A673 (cell line): ENCODE data around the gene DOK3. TPM values are rescaled to one million over a fixed set of nuclear protein-coding genes. Genes with fewer than 3 reads are reported as not detected.

Source experiments
- BruUV-seq: library from RNA; stranded (reverse); fragments of 400-500 nt; replicated peaks from 2 replicates; lab custom pipeline; 2021; lab: Mats Ljungman, UMichigan
- CTCF ChIA-PET: fragments of 300-600 bp; sonication (Branson Sonifier 250); formaldehyde crosslinking; loops from one replicate; lab custom pipeline; 2022; ENCODE audit warnings: antibody characterized with exemption; lab: Charles Lee
- POLR2A ChIA-PET: fragments of 300-600 bp; sonication (Branson Sonifier 250); formaldehyde crosslinking; loops from one replicate; lab custom pipeline; 2022; ENCODE audit warnings: antibody characterized with exemption; ENCODE audit not compliant: low non-redundant PET; lab: Charles Lee
- DNase-seq: peaks from one replicate; pipeline ENCODE4 v3.0.0-alpha.2; 2015; ENCODE audit warnings: low spot score
- H3K27ac ChIP-seq: fragments of 200-600 bp; sonication (generic); 2 replicates; pipeline ENCODE4 v1.5.1; 2016; ENCODE audit warnings: mixed run types, low read depth, mild to moderate bottlenecking, mixed read lengths, antibody characterized with exemption, low read length; ENCODE audit not compliant: poor library complexity, severe bottlenecking
- H3K27me3 ChIP-seq: fragments of 200-600 bp; sonication (generic); replicated peaks from 2 replicates; pipeline ENCODE4 v1.6.1; 2017; ENCODE audit warnings: mixed run types, low read depth, mild to moderate bottlenecking, mixed read lengths, antibody characterized with exemption, low read length; ENCODE audit not compliant: insufficient read depth, poor library complexity
- H3K36me3 ChIP-seq: fragments of 200-600 bp; sonication (generic); 2 replicates; pipeline ENCODE4 v1.6.1; 2016; ENCODE audit warnings: mixed run types, mild to moderate bottlenecking, mixed read lengths, antibody characterized with exemption, low read length; ENCODE audit not compliant: insufficient read depth, poor library complexity, severe bottlenecking
- H3K4me1 ChIP-seq: fragments of 200-600 bp; sonication (generic); 2 replicates; pipeline ENCODE4 v1.6.1; 2017; ENCODE audit warnings: mixed run types, mild to moderate bottlenecking, mixed read lengths, antibody characterized with exemption, low read length; ENCODE audit not compliant: insufficient read depth, poor library complexity, severe bottlenecking
- H3K4me3 ChIP-seq: fragments of 200-600 bp; sonication (generic); 2 replicates; pipeline ENCODE4 v1.5.1; 2016; ENCODE audit warnings: low read depth, mixed run types, mild to moderate bottlenecking, mixed read lengths, low read length; ENCODE audit not compliant: poor library complexity, severe bottlenecking
- H3K9me3 ChIP-seq: fragments of 200-600 bp; sonication (generic); 2 replicates; pipeline ENCODE4 v1.6.1; 2016; ENCODE audit warnings: mixed run types, low read depth, mild to moderate bottlenecking, mixed read lengths, antibody characterized with exemption, low read length; ENCODE audit not compliant: poor library complexity, severe bottlenecking
- EZH2 ChIP-seq: fragments of 200-600 bp; sonication (generic); IDR thresholded peaks from 2 replicates; pipeline ENCODE4 v1.6.1; 2017; ENCODE audit warnings: borderline replicate concordance, low read depth, mild to moderate bottlenecking, mixed read lengths, antibody characterized with exemption, low read length; ENCODE audit not compliant: poor library complexity, severe bottlenecking
- intact Hi-C: fragments of 100-400 bp; cut with micrococcal nuclease; formaldehyde crosslinking; loops from one replicate; pipeline ENCODE4 v1.10.0; 2022; ENCODE audit not compliant: unreplicated experiment
- total RNA-seq: library from RNA; stranded (reverse); gene quantifications from 2 replicates; pipeline ENCODE4 v1.2.3, GENCODE V29; 2021
- TF ChIP-seq, protein P1 (sequence below): fragments of 300-800, 200-600 bp; sonication (generic); conservative IDR thresholded peaks from 2 replicates; pipeline ENCODE4 v1.5.1; 2017; ENCODE audit warnings: low read depth, mild to moderate bottlenecking, antibody characterized with exemption, low read length, moderate library complexity, mixed read lengths

The DOK3 gene
- total RNA-seq, 1 experiment from 2014 or later: 15.0 TPM

DNA sequence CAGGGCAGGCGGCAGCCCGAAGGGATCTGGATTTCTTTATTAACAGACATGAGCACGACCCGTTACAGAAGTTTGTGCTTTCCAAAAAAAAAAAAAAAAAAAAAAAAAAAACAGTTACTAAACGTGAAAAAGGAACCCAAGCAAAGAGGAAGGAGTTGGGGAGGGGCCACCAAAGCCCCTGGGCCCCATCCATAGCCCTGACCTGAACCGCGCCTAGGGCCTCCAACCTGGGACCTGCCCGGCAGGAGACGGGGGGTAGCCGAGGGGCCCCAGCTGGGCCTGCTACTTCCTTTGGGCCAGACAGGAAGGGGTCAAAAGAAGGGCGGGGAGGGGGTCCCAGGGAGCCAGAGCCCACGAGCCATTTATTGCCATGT lies 53.0 kb downstream of the DOK3 start:
- H3K4me3 ChIP-seq: no peak overlapping the region
- H3K4me1 ChIP-seq: peaks cover 13% of the 10 kb centered on the region
- H3K36me3 ChIP-seq: peaks cover 35% of the 10 kb centered on the region
- intact Hi-C loops: no loop called here
- H3K9me3 ChIP-seq: no peaks in the 10 kb centered on the region
- TF ChIP-seq, protein P1, sequence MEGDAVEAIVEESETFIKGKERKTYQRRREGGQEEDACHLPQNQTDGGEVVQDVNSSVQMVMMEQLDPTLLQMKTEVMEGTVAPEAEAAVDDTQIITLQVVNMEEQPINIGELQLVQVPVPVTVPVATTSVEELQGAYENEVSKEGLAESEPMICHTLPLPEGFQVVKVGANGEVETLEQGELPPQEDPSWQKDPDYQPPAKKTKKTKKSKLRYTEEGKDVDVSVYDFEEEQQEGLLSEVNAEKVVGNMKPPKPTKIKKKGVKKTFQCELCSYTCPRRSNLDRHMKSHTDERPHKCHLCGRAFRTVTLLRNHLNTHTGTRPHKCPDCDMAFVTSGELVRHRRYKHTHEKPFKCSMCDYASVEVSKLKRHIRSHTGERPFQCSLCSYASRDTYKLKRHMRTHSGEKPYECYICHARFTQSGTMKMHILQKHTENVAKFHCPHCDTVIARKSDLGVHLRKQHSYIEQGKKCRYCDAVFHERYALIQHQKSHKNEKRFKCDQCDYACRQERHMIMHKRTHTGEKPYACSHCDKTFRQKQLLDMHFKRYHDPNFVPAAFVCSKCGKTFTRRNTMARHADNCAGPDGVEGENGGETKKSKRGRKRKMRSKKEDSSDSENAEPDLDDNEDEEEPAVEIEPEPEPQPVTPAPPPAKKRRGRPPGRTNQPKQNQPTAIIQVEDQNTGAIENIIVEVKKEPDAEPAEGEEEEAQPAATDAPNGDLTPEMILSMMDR: no peak; the same call in 1 of the 2 replicates
- TF ChIP-seq EZH2: no peak
- H3K27me3 ChIP-seq: no peaks in the 10 kb centered on the region
- DNase-seq: no peak
- H3K27ac ChIP-seq: no peak overlapping the region
- ChIA-PET POLR2A (no interaction called here), CTCF (interaction anchor here (1.3 to 1.4 kb wide), 2 partner anchors 52 to 66 kb away, joined by 5 read pairs; no protein-coding TSS in a partner anchor)
- BruUV-seq: no TSS peak

DNA sequence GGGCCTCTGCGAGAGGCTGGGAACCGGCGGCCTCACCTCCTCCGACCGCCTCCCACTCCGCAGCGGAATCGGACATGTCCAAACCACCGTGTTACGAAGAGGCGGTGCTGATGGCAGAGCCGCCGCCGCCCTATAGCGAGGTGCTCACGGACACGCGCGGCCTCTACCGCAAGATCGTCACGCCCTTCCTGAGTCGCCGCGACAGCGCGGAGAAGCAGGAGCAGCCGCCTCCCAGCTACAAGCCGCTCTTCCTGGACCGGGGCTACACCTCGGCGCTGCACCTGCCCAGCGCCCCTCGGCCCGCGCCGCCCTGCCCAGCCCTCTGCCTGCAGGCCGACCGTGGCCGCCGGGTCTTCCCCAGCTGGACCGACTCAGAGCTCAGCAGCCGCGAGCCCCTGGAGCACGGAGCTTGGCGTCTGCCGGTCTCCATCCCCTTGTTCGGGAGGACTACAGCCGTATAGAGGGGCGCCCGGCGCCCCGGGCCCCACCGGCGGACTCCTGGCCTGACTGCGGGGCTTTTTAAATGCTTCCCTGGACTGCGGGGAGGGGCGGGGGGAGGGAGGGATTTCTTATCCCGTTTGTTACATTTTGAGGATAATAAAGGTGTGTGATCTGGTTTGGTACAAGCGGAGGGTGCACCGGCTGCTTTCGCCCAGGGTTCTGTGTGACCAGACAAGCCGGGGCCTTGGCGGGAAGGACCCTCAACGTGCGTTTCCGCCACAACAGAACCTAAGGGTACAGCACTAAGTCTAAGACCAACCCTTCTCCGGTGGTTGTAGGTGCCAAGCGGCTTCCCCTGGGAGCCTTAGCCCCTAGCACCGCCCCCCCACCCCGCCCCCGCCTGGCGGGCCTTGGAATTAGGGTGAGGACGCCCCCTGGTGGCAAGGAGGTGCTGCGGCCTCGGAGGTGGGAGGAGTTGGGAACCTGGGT lies 53.7 kb downstream of the DOK3 start:
- TF ChIP-seq EZH2: no peak
- TF ChIP-seq, protein P1: peak; percentile 90
- peaks cover 35% of the 10 kb centered on the region for H3K36me3 ChIP-seq
- peak overlapping the region; percentile 81 for H3K27ac ChIP-seq
- intact Hi-C loops: loop anchor here (2.0 kb wide), 1 partner anchor 151 kb away; no protein-coding TSS in a partner anchor
- CTCF ChIA-PET: interaction anchor here (0.6 to 2.5 kb wide), 5 partner anchors 9 to 342 kb away, joined by 3 to 33 read pairs (median 7); no protein-coding TSS in a partner anchor
- peak; percentile 93 for DNase-seq
- POLR2A ChIA-PET: interaction anchor here (0.6 kb wide), 1 partner anchor 516 kb away, joined by 3 read pairs; no protein-coding TSS in a partner anchor
- no TSS peak for BruUV-seq
- peaks cover 13% of the 10 kb centered on the region for H3K4me1 ChIP-seq
- H3K9me3 ChIP-seq: no peaks in the 10 kb centered on the region
- peak overlapping the region; percentile 62 for H3K4me3 ChIP-seq
- no peaks in the 10 kb centered on the region for H3K27me3 ChIP-seq

DNA sequence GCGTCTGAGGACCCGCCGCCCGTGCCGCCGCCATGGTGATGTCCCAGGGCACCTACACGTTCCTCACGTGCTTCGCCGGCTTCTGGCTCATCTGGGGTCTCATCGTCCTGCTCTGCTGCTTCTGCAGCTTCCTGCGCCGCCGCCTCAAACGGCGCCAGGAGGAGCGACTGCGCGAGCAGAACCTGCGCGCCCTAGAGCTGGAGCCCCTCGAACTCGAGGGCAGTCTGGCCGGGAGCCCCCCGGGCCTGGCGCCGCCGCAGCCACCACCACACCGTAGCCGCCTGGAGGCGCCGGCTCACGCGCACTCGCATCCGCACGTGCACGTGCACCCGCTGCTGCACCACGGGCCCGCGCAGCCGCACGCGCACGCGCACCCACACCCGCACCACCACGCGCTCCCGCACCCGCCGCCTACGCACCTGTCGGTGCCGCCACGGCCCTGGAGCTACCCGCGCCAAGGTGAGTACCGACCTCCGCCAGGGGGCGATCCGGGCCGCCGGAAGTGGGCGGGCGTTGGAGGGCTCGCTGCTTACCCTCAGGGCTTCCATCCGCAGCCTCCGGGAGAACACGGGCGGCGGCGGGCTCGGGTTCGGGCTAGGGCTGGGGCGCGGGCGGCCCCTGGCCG lies 54.5 kb downstream of the DOK3 start:
- peak overlapping the region; percentile 62 for H3K4me3 ChIP-seq
- no TSS peak for BruUV-seq
- peaks cover 31% of the 10 kb centered on the region for H3K36me3 ChIP-seq
- CTCF ChIA-PET: interaction anchor here (0.5 to 2.5 kb wide), 7 partner anchors 10 to 341 kb away, joined by 3 to 33 read pairs (median 7); partner anchors contain the start of gene GRK6
- DNase-seq: peak; percentile 81
- intact Hi-C loops: loop anchor here (2.0 kb wide), 1 partner anchor 150 kb away; no protein-coding TSS in a partner anchor
- H3K27me3 ChIP-seq: no peaks in the 10 kb centered on the region
- TF ChIP-seq EZH2: no peak
- TF ChIP-seq, protein P1: peak; percentile 62
- H3K9me3 ChIP-seq: no peaks in the 10 kb centered on the region
- H3K27ac ChIP-seq: peak overlapping the region; percentile 81
- H3K4me1 ChIP-seq: peaks cover 13% of the 10 kb centered on the region
- POLR2A ChIA-PET: interaction anchor here (0.6 kb wide), 2 partner anchors 25 to 517 kb away, joined by 3 to 4 read pairs; no protein-coding TSS in a partner anchor
